ENCODE measurements around the gene C19orf67. TPM values are rescaled to one million over a fixed set of nuclear protein-coding genes. Genes with fewer than 3 reads are reported as not detected.

Gene C19orf67
- total and polyA plus RNA-seq, 2 of the 13 experiments (the other 11 are each of a cell fraction or from before 2014, with no cell fraction given) = 0.11 to 0.32 TPM

DNA sequence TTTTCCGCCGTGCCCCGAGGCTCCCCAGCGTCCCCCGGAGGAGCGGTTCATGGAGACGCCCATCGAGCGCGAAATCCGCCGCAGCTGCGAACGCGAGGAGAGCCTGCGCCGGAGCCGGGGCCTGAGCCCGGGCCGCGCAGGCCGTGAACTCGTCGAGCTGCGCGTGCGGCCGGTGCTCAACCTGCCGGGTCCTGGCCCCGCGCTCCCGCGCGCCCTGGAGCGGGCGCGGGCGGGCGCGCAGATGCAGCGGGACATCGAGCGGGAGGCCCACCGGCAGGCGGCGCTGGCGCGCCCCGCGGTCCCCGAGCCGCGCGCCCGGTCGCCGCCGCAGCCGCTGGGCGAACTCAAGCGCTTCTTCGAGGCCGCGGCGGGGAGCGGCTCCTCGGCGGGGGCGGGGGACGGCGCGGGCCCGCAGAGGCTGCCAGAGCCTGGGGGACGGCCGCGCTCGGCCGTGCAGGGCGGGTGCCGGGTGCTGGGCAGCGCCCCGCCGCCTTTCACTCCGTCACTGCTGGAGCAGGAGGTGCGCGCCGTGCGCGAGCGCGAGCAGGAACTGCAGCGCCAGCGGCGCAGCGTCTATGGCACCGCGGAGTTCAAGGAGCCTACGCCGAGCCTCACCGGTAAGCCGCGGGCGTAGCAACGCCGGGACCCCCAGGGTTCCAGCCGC is 12.2 kb downstream of the C19orf67 start (continued):
- TF ChIP-seq SMAD9 (CRISPR knock-in tag; IDR thresholded peaks at IDR 0.05) = no peak
- TF ChIP-seq, protein P1, sequence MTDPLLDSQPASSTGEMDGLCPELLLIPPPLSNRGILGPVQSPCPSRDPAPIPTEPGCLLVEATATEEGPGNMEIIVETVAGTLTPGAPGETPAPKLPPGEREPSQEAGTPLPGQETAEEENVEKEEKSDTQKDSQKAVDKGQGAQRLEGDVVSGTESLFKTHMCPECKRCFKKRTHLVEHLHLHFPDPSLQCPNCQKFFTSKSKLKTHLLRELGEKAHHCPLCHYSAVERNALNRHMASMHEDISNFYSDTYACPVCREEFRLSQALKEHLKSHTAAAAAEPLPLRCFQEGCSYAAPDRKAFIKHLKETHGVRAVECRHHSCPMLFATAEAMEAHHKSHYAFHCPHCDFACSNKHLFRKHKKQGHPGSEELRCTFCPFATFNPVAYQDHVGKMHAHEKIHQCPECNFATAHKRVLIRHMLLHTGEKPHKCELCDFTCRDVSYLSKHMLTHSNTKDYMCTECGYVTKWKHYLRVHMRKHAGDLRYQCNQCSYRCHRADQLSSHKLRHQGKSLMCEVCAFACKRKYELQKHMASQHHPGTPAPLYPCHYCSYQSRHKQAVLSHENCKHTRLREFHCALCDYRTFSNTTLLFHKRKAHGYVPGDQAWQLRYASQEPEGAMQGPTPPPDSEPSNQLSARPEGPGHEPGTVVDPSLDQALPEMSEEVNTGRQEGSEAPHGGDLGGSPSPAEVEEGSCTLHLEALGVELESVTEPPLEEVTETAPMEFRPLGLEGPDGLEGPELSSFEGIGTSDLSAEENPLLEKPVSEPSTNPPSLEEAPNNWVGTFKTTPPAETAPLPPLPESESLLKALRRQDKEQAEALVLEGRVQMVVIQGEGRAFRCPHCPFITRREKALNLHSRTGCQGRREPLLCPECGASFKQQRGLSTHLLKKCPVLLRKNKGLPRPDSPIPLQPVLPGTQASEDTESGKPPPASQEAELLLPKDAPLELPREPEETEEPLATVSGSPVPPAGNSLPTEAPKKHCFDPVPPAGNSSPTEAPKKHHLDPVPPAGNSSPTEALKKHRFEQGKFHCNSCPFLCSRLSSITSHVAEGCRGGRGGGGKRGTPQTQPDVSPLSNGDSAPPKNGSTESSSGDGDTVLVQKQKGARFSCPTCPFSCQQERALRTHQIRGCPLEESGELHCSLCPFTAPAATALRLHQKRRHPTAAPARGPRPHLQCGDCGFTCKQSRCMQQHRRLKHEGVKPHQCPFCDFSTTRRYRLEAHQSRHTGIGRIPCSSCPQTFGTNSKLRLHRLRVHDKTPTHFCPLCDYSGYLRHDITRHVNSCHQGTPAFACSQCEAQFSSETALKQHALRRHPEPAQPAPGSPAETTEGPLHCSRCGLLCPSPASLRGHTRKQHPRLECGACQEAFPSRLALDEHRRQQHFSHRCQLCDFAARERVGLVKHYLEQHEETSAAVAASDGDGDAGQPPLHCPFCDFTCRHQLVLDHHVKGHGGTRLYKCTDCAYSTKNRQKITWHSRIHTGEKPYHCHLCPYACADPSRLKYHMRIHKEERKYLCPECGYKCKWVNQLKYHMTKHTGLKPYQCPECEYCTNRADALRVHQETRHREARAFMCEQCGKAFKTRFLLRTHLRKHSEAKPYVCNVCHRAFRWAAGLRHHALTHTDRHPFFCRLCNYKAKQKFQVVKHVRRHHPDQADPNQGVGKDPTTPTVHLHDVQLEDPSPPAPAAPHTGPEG (CRISPR knock-in tag; IDR thresholded peaks at IDR 0.05) = peak; percentile 98
- no peak for TF ChIP-seq NFATC3 (CRISPR knock-in tag; IDR thresholded peaks at IDR 0.05)
- peak; percentile 59; the same call in 1 of the 2 replicates for TF ChIP-seq ZFP82 (CRISPR knock-in tag; IDR thresholded peaks at IDR 0.05; ENCODE audit: borderline replicate concordance)
- TF ChIP-seq GTF3A (CRISPR knock-in tag; conservative IDR thresholded peaks at IDR 0.05) = no peak
- TF ChIP-seq KDM2A (CRISPR knock-in tag; IDR thresholded peaks at IDR 0.05; ENCODE audit: borderline replicate concordance, low read depth) = 0 out of 2 replicates have a peak, but pooled peaks have one; percentile 3
- TF ChIP-seq SKI (IDR thresholded peaks at IDR 0.05; ENCODE audit: partially characterized antibody) = peak; percentile 36
- TF ChIP-seq ZFY (CRISPR knock-in tag; IDR thresholded peaks at IDR 0.05) = peak; percentile 67
- peak; percentile 35; the same call in 1 of the 2 replicates for TF ChIP-seq TAF1 (CRISPR knock-in tag; IDR thresholded peaks at IDR 0.05)
- TF ChIP-seq ARNTL (CRISPR knock-in tag; IDR thresholded peaks at IDR 0.05) = no peak
- TF ChIP-seq MAF1 (CRISPR knock-in tag; IDR thresholded peaks at IDR 0.05; ENCODE audit: borderline replicate concordance) = peak; percentile 68; the same call in 1 of the 2 replicates
- peak; percentile 90 for TF ChIP-seq ZNF777 (CRISPR knock-in tag; IDR thresholded peaks at IDR 0.05)
- TF ChIP-seq USF2 (IDR thresholded peaks at IDR 0.05; ENCODE audit: low read depth, low read length) = no peak
- TF ChIP-seq USF2 (CRISPR knock-in tag; IDR thresholded peaks at IDR 0.05; ENCODE audit: borderline replicate concordance) = no peak
- TF ChIP-seq DR1 (CRISPR knock-in tag; IDR thresholded peaks at IDR 0.05) = 0 out of 2 replicates have a peak, but pooled peaks have one; percentile 6
- no peak for TF ChIP-seq ZNF264 (CRISPR knock-in tag; IDR thresholded peaks at IDR 0.05)
- TF ChIP-seq, protein P2, sequence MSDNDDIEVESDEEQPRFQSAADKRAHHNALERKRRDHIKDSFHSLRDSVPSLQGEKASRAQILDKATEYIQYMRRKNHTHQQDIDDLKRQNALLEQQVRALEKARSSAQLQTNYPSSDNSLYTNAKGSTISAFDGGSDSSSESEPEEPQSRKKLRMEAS (IDR thresholded peaks at IDR 0.05) = peak; percentile 78
- peak; percentile 33; the same call in 1 of the 2 replicates for TF ChIP-seq SAP130 (CRISPR knock-in tag; IDR thresholded peaks at IDR 0.05; ENCODE audit: low read depth)
- no peak for TF ChIP-seq NFKBIZ (CRISPR knock-in tag; IDR thresholded peaks at IDR 0.05)
